HepG2 (cell line): Measurements from ENCODE around the gene PKNOX2. TPM values are rescaled to one million over a fixed set of nuclear protein-coding genes. Genes with fewer than 3 reads are reported as not detected.

ENCODE experiments used
- ATAC-seq: fragments of 200-7000 bp; cut with Tn5 transposase; 3 replicates; pipeline ENCODE4 v1.9.1; 2020; ENCODE audit warnings: mild to moderate bottlenecking, moderate library complexity
- BruUV-seq: library from RNA; stranded (reverse); fragments of 400-500 nt; replicated peaks from 2 replicates; lab custom pipeline; 2021; lab: Mats Ljungman, UMichigan
- CTCF ChIA-PET: fragments of 300-600 bp; formaldehyde crosslinking; extraction: SDS; loops from one replicate; lab custom pipeline; 2021; ENCODE audit warnings: low total read pairs, inconsistent platforms, low intra/inter-chr PET ratio; lab: Yijun Ruan, JAX
- POLR2A ChIA-PET: fragments of 350-600 bp; sonication (Branson Sonifier 250); formaldehyde crosslinking; loops from one replicate; lab custom pipeline; 2020; ENCODE audit warnings: antibody characterized with exemption, inconsistent platforms; lab: Yijun Ruan, JAX
- DNase-seq: peaks from one replicate; pipeline ENCODE4 v3.0.0-alpha.2; 2015; ENCODE audit warnings: low spot score
- FAIRE-seq: peaks from 3 replicates; lab custom pipeline; 2011; peaks lifted over from hg19 to GRCh38; lab: Jason Lieb, UNC
- H2AFZ ChIP-seq: one replicate; pipeline ENCODE4 v1.6.1; 2011; ENCODE audit warnings: low read length, inconsistent platforms
- H3K27ac ChIP-seq: fragments of 300-600 bp; 3 replicates; pipeline ENCODE4 v1.8.0; 2011; ENCODE audit warnings: mixed run types, mild to moderate bottlenecking, mixed read lengths, low read length, inconsistent platforms; ENCODE audit not compliant: insufficient read depth; ENCODE audit errors: extremely low read length
- H3K27me3 ChIP-seq, 2 experiments: fragments of 200-600 bp in 1 of 2; 2 replicates in 1 of 2; 3 replicates in 1 of 2; pipeline versions ENCODE4 v1.6.0 to v1.8.0; 2011; ENCODE audit warnings: low read length in 2 of 2, mild to moderate bottlenecking in 2 of 2, moderate library complexity in 2 of 2, inconsistent platforms in 1 of 2; ENCODE audit not compliant: insufficient read depth in 2 of 2, control insufficient read depth in 1 of 2
- H3K36me3 ChIP-seq, 2 experiments: fragments of 200-600 bp in 1 of 2; replicated peaks in 1 of 2; 2 replicates in 1 of 2; 3 replicates in 1 of 2; pipeline versions ENCODE4 v1.5.1 to v1.8.0; 2011; ENCODE audit warnings: low read length in 2 of 2, inconsistent platforms in 1 of 2; ENCODE audit not compliant: insufficient read depth in 2 of 2, control insufficient read depth in 1 of 2
- H3K4me1 ChIP-seq: 2 replicates; pipeline ENCODE4 v1.5.1; 2012; ENCODE audit warnings: low read length, inconsistent platforms; ENCODE audit not compliant: insufficient read depth
- H3K4me2 ChIP-seq: 2 replicates; pipeline ENCODE4 v1.6.0; 2011; ENCODE audit warnings: low read depth, low read length, inconsistent platforms
- H3K4me3 ChIP-seq, 3 experiments: fragments of 200-600 bp in 1 of 3; sonication (generic), shearing (Covaris generic) in 1 of 3; replicated peaks in 1 of 3; 2 replicates each; pipeline ENCODE4 v1.5.1; 2011 to 2016; ENCODE audit warnings: low read length in 3 of 3, inconsistent platforms in 2 of 3, low read depth in 2 of 3, mild to moderate bottlenecking in 2 of 3, control low read depth in 1 of 3, mixed read lengths in 1 of 3; ENCODE audit not compliant: insufficient read depth in 1 of 3
- H3K79me2 ChIP-seq: one replicate; pipeline ENCODE4 v1.6.1; 2011; ENCODE audit warnings: low read length, inconsistent platforms; ENCODE audit not compliant: insufficient read depth
- H3K9ac ChIP-seq: 2 replicates; pipeline ENCODE4 v1.6.0; 2011; ENCODE audit warnings: mild to moderate bottlenecking, low read depth, low read length, inconsistent platforms; ENCODE audit not compliant: insufficient read depth
- H3K9me3 ChIP-seq: 2 replicates; pipeline ENCODE4 v1.5.1; 2012; ENCODE audit warnings: mild to moderate bottlenecking, low read length
- H4K20me1 ChIP-seq: 2 replicates; pipeline ENCODE4 v1.6.0; 2011; ENCODE audit warnings: inconsistent platforms, mild to moderate bottlenecking, low read length, moderate library complexity; ENCODE audit not compliant: insufficient read depth
- MLXIP ChIP-seq: sonication (generic); formaldehyde crosslinking; IDR thresholded peaks from 2 replicates; pipeline ENCODE4 v1.9.0; 2021; ENCODE audit warnings: missing genetic modification reagents, borderline replicate concordance
- MZF1 ChIP-seq: sonication (generic); formaldehyde crosslinking; IDR thresholded peaks from 2 replicates; pipeline ENCODE4 v1.8.1; 2023; ENCODE audit warnings: mild to moderate bottlenecking, missing genetic modification reagents, borderline replicate concordance
- ZNF331 ChIP-seq: sonication (generic); formaldehyde crosslinking; IDR thresholded peaks from 2 replicates; pipeline ENCODE4 v1.4.0; 2020; ENCODE audit warnings: missing genetic modification reagents
- ZNF513 ChIP-seq: sonication (generic); formaldehyde crosslinking; conservative IDR thresholded peaks from 2 replicates; pipeline ENCODE4 v1.5.0; 2020; ENCODE audit warnings: missing genetic modification reagents
- WGBS: methylation state at CpG from one replicate; pipeline ENCODE4 v1.1.6; 2017; ENCODE audit warnings: low lambda C conversion rate; 5-methylcytosine and 5-hydroxymethylcytosine counted together
- in situ Hi-C: cut with HindIII; loops from 2 replicates; pipeline ENCODE4 v1.10.0; 2017; ENCODE audit warnings: low pct_unique_long_range_greater_than_20kb; ENCODE audit not compliant: extremely low pct_ligation_motif_present
- intact Hi-C: fragments of 100-400 bp; cut with micrococcal nuclease; formaldehyde crosslinking; loops from one replicate; pipeline ENCODE4 v1.10.0; 2022; ENCODE audit not compliant: unreplicated experiment
- polyA plus RNA-seq, 8 experiments: library from polyadenylated mRNA; depleted of rRNA in 3 of 8; stranded (reverse) in 7 of 8; unstranded in 1 of 8; fragments of >200 nt; fragmentation: Illumina TruSeq in 4 of 8; extraction: Trizol in 4 of 8; gene quantifications; 2 replicates each; pipeline versions ENCODE4 v1.2.1 to v1.2.3, GENCODE V29; 2011 to 2016; ENCODE audit warnings: low read depth in 4 of 8, missing spikeins in 1 of 8, mixed read lengths in 1 of 8; ENCODE audit not compliant: insufficient read depth in 1 of 8
- total RNA-seq, 5 experiments: library from RNA; depleted of rRNA; stranded (reverse); fragments of >200 nt; fragmentation: Illumina TruSeq; extraction: Trizol; gene quantifications; 2 replicates each; pipeline ENCODE4 v1.2.3, GENCODE V29; 2016; ENCODE audit warnings: low read depth in 1 of 5

The PKNOX2 gene
- total and polyA plus RNA-seq, 2 of the 13 experiments (the other 11 are each of a cell fraction or from before 2014, with no cell fraction given), result not detected

- H3K27ac ChIP-seq, result no peak overlapping the region
- no peaks in the 10 kb centered on the region for H3K36me3 ChIP-seq
- no peaks in the 10 kb centered on the region for H3K4me1 ChIP-seq
- in situ Hi-C loops (no loop called here), intact Hi-C loops (no loop called here)
- BruUV-seq, result no TSS peak
- no peak for ATAC-seq
- peaks cover 2 to 42% of the 10 kb centered on the region in 2 experiments; a peak in 3 of 5 replicates for H3K27me3 ChIP-seq
- ChIA-PET POLR2A (no interaction called here), CTCF (no interaction called here)
- TF ChIP-seq ZNF513 (CRISPR knock-in tag), result no peak
- no peak for TF ChIP-seq MZF1
- no peak for TF ChIP-seq MLXIP (CRISPR knock-in tag)
- TF ChIP-seq ZNF331 (CRISPR knock-in tag), result no peak
- DNase-seq, result no peak
- no peaks in the 10 kb centered on the region for H3K79me2 ChIP-seq
- no peaks in the 10 kb centered on the region for H4K20me1 ChIP-seq
- no peak overlapping the region for H3K4me2 ChIP-seq
- no peak overlapping the region for H2AFZ ChIP-seq
- no peaks in the 10 kb centered on the region for H3K9me3 ChIP-seq
- 38% methylated on average over 4 of the region's 8 CpGs for WGBS
- H3K9ac ChIP-seq, result no peak overlapping the region
- FAIRE-seq, result no peak
- no peak overlapping the region for H3K4me3 ChIP-seq
Observed at GRCh38 chr11:125299061-125299615, 134.6 kb downstream of the PKNOX2 start.
